Measurements from ENCODE around the gene SAPCD2. TPM values are rescaled to one million over a fixed set of nuclear protein-coding genes. Genes with fewer than 3 reads are reported as not detected.

Gene SAPCD2
- total and polyA plus RNA-seq, 2 donors from 2014 or later = 1.7 to 2.3 TPM

DNA sequence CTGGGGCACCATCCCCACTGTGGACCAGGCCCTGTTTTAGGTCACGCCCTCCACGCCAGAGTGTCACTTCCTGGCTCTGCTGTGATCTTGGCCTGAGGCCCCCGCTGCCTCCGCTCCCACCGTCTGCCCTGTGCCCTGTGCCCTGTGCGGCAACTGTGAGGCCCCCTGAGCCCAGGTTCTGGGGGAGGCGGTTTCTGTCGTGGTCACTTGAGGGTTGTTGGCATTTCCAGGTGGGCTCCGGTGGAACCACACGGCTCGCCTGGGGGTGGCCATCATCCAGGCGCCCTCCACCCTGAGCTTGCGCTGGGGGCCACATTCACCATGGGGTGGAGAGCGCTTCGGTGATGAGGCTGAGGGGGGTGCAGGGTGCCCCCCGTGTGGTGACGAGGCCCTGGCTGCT, 37.6 kb upstream of the SAPCD2 start:
- FAIRE-seq = no peak
- intact Hi-C loops (cut with DNase I) = no loop called here
- H3K9me3 ChIP-seq (ENCODE audit: control insufficient read depth in 2 of 3, insufficient read depth in 1 of 3, low read length in 3 of 3) = no peaks in the 10 kb centered on the region
- TF ChIP-seq, protein P1, sequence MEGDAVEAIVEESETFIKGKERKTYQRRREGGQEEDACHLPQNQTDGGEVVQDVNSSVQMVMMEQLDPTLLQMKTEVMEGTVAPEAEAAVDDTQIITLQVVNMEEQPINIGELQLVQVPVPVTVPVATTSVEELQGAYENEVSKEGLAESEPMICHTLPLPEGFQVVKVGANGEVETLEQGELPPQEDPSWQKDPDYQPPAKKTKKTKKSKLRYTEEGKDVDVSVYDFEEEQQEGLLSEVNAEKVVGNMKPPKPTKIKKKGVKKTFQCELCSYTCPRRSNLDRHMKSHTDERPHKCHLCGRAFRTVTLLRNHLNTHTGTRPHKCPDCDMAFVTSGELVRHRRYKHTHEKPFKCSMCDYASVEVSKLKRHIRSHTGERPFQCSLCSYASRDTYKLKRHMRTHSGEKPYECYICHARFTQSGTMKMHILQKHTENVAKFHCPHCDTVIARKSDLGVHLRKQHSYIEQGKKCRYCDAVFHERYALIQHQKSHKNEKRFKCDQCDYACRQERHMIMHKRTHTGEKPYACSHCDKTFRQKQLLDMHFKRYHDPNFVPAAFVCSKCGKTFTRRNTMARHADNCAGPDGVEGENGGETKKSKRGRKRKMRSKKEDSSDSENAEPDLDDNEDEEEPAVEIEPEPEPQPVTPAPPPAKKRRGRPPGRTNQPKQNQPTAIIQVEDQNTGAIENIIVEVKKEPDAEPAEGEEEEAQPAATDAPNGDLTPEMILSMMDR (IDR thresholded peaks at IDR 0.05; ENCODE audit: borderline replicate concordance, extremely low read depth, insufficient read depth) = no peak
- no peaks in the 10 kb centered on the region for H3K4me1 ChIP-seq (ENCODE audit: control insufficient read depth in 2 of 3, insufficient read depth in 2 of 3, low read depth in 1 of 3, low read length in 3 of 3)
- no peak overlapping the region for H3K4me3 ChIP-seq (ENCODE audit: low read length in 3 of 3)
- no peak overlapping the region for H3K9ac ChIP-seq (ENCODE audit: low read length in 3 of 3)
- DNase-seq = no peak
- H3K27me3 ChIP-seq (ENCODE audit: control insufficient read depth, insufficient read depth, low read length) = peaks cover 2% of the 10 kb centered on the region
- peaks cover 9 to 19% (median 16%) of the 10 kb centered on the region in 3 donors for H3K36me3 ChIP-seq (ENCODE audit: control insufficient read depth in 2 of 3, insufficient read depth in 3 of 3, low read length in 3 of 3)
- no peak overlapping the region for H3K27ac ChIP-seq (ENCODE audit: low read depth in 2 of 2, low read length in 2 of 2)

- FAIRE-seq (no peak), DNase-seq (no peak)
- no peaks in the 10 kb centered on the region for H3K27me3 ChIP-seq (ENCODE audit: control insufficient read depth, insufficient read depth, low read length)
Measured at GRCh38 chr9:137107312-137107921, 37.1 kb upstream of the SAPCD2 start.

DNA sequence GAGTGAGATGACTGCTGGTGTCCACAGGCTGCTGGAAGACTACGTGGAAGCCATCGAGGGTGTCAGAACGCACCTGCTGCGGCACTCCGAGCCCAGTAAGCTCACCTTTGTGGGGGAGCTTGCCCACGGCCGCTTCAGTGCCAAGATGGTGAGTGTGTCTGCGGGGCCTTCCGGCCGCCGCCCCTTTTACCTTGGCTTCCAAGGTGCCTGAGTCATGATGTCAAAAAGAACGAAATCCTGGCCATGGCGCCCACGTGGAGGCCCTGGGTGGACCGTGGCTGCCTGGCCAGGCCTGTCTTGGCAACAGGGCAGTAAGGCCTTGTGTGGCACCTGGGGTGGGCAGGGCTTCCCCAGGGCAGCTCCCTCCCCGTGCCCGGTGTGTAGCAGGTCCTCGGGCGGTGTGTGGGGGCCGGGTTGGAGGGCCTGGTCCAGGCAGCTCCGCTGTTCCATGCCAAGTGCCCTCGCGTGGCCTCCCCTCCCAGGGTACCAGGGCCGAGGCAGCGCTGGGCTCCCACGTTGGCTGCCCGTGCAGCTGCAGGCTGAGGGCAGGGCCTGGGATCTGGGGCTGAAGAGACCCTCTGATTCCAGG, 36.4 kb upstream of the SAPCD2 start:
- Histone ChIP-seq H3K9me3 (ENCODE audit: control insufficient read depth in 2 of 3, insufficient read depth in 1 of 3, low read length in 3 of 3) (no peaks in the 10 kb centered on the region), H3K9ac (ENCODE audit: low read length in 3 of 3) (no peak overlapping the region), H3K36me3 (ENCODE audit: control insufficient read depth in 2 of 3, insufficient read depth in 3 of 3, low read length in 3 of 3) (peaks cover 20 to 32% (median 29%) of the 10 kb centered on the region in 3 donors), H3K4me3 (ENCODE audit: low read length in 3 of 3) (no peak overlapping the region), H3K27me3 (ENCODE audit: control insufficient read depth, insufficient read depth, low read length) (no peaks in the 10 kb centered on the region), H3K27ac (ENCODE audit: low read depth in 2 of 2, low read length in 2 of 2) (no peak overlapping the region), H3K4me1 (ENCODE audit: control insufficient read depth in 2 of 3, insufficient read depth in 2 of 3, low read depth in 1 of 3, low read length in 3 of 3) (no peaks in the 10 kb centered on the region)
- DNase-seq (no peak), FAIRE-seq (no peak)
- intact Hi-C loops (cut with DNase I) = no loop called here
- TF ChIP-seq, protein P1 (IDR thresholded peaks at IDR 0.05; ENCODE audit: borderline replicate concordance, extremely low read depth, insufficient read depth) = no peak

More at GRCh38 chr9:137107312-137107921, 37.1 kb upstream of the SAPCD2 start:
- H3K36me3 ChIP-seq (ENCODE audit: control insufficient read depth in 2 of 3, insufficient read depth in 3 of 3, low read length in 3 of 3) = peaks cover 13 to 25% (median 22%) of the 10 kb centered on the region in 3 donors
- no peak overlapping the region for H3K27ac ChIP-seq (ENCODE audit: low read depth in 2 of 2, low read length in 2 of 2)
- H3K4me3 ChIP-seq (ENCODE audit: low read length in 3 of 3) = no peak overlapping the region
- intact Hi-C loops (cut with DNase I) = no loop called here
- TF ChIP-seq, protein P1 (IDR thresholded peaks at IDR 0.05; ENCODE audit: borderline replicate concordance, extremely low read depth, insufficient read depth) = no peak
- no peaks in the 10 kb centered on the region for H3K9me3 ChIP-seq (ENCODE audit: control insufficient read depth in 2 of 3, insufficient read depth in 1 of 3, low read length in 3 of 3)
- H3K4me1 ChIP-seq (ENCODE audit: control insufficient read depth in 2 of 3, insufficient read depth in 2 of 3, low read depth in 1 of 3, low read length in 3 of 3) = no peaks in the 10 kb centered on the region
- H3K9ac ChIP-seq (ENCODE audit: low read length in 3 of 3) = no peak overlapping the region
